ENCODE data around the gene DNAJA4. TPM values are rescaled to one million over a fixed set of nuclear protein-coding genes. Genes with fewer than 3 reads are reported as not detected.

The DNAJA4 gene
- total and polyA plus RNA-seq, 9 of the 15 experiments (the other 6 are each of a cell fraction or from before 2014, with no cell fraction given) = 0.11 to 1.0 (median 0.16) TPM; not detected in 4

DNA sequence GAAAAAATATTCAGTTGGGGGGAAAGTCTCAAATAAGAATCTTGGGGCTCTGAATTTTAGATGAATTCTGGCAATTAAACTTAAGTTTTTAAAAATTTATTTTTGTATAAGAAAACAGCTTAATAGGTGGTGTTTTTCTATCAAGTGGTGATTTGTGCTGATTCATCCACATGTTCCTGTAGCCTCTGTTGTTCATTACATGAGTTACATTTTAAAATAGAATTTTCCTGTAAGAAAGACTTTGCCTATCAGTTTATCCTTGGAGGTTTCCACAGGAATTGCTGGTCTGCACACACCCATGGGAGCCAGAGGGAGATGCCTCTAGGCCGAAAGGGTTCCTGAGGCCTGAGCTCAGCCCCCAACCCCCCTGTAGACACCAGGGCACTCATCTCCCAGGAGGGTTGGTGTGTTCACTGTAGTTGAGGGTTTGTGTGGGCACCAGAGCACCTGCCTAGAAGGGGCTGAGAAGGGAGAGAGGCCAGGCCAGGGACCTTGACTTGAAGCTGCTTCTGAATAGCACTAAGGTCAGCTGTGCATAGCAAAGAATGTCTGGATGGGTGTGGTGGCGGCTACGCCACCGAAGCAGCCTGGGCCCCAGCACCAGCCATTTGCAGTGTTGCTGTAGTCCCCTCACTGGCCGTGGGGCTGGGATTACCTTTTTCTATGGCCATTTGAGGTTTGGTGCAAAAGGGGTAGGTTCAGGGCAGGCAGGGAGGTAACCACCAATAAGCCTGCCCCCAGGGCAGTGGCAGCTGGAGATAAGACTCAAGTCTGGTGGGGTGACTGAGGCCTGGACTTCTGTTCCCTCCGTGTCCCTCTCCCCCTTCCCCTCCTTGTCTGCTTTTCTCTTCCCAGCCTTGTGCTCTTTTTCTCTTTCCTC lies 11.9 kb downstream of the DNAJA4 start (continued):
- TF ChIP-seq DMBX1 (CRISPR knock-in tag; IDR thresholded peaks at IDR 0.05; ENCODE audit: borderline replicate concordance) (peak; percentile 78; the same call in 1 of the 2 replicates), NR3C1 (CRISPR knock-in tag; IDR thresholded peaks at IDR 0.05) (no peak), THAP12 (CRISPR knock-in tag; IDR thresholded peaks at IDR 0.05) (0 out of 2 replicates have a peak, but pooled peaks have one; percentile 16), HINFP (tag; conservative IDR thresholded peaks at IDR 0.05; ENCODE audit: low read depth) (no peak; the same call in 1 of the 2 replicates), PHTF2 (CRISPR knock-in tag; IDR thresholded peaks at IDR 0.05) (no peak), PRMT5 (CRISPR knock-in tag; IDR thresholded peaks at IDR 0.05) (no peak), ZNF561 (CRISPR knock-in tag; conservative IDR thresholded peaks at IDR 0.05) (no peak), RBM15 (IDR thresholded peaks at IDR 0.05; ENCODE audit: insufficient read depth, low read length) (no peak), CBX1 (IDR thresholded peaks at IDR 0.05; ENCODE audit: low read depth) (no peak), GATAD2A (IDR thresholded peaks at IDR 0.05) (peak; percentile 71; the same call in 1 of the 2 replicates), BRD9 (IDR thresholded peaks at IDR 0.05; ENCODE audit: low read depth, partially characterized antibody) (peak; percentile 29), BRD4 (IDR thresholded peaks at IDR 0.05) (no peak), CREB3 (tag; conservative IDR thresholded peaks at IDR 0.05; ENCODE audit: low read depth) (peak; percentile 77; the same call in 1 of the 2 replicates), TBL1XR1 (IDR thresholded peaks at IDR 0.05; ENCODE audit: low read length in 2 of 2) (no peak), TFAM (CRISPR knock-in tag; conservative IDR thresholded peaks at IDR 0.05) (no peak), ZNF239 (CRISPR knock-in tag; IDR thresholded peaks at IDR 0.05) (no peak), ZNF263 (CRISPR knock-in tag; IDR thresholded peaks at IDR 0.05; ENCODE audit: borderline replicate concordance) (no peak)
- TF ChIP-seq, protein P1, sequence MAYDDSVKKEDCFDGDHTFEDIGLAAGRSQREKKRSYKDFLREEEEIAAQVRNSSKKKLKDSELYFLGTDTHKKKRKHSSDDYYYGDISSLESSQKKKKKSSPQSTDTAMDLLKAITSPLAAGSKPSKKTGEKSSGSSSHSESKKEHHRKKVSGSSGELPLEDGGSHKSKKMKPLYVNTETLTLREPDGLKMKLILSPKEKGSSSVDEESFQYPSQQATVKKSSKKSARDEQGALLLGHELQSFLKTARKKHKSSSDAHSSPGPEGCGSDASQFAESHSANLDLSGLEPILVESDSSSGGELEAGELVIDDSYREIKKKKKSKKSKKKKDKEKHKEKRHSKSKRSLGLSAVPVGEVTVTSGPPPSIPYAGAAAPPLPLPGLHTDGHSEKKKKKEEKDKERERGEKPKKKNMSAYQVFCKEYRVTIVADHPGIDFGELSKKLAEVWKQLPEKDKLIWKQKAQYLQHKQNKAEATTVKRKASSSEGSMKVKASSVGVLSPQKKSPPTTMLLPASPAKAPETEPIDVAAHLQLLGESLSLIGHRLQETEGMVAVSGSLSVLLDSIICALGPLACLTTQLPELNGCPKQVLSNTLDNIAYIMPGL (CRISPR knock-in tag; IDR thresholded peaks at IDR 0.05) = 0 out of 2 replicates have a peak, but pooled peaks have one; percentile 42
- TF ChIP-seq, protein P2, sequence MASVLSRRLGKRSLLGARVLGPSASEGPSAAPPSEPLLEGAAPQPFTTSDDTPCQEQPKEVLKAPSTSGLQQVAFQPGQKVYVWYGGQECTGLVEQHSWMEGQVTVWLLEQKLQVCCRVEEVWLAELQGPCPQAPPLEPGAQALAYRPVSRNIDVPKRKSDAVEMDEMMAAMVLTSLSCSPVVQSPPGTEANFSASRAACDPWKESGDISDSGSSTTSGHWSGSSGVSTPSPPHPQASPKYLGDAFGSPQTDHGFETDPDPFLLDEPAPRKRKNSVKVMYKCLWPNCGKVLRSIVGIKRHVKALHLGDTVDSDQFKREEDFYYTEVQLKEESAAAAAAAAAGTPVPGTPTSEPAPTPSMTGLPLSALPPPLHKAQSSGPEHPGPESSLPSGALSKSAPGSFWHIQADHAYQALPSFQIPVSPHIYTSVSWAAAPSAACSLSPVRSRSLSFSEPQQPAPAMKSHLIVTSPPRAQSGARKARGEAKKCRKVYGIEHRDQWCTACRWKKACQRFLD (CRISPR knock-in tag; IDR thresholded peaks at IDR 0.05) = no peak

All from K562 (cell line).